HepG2 (cell line): ENCODE results near the gene ADAMTS2. TPM values are rescaled to one million over a fixed set of nuclear protein-coding genes. Genes with fewer than 3 reads are reported as not detected.

Experiments
- FOXK2 ChIP-seq: fragments of 450-650 bp; IDR thresholded peaks from 2 replicates; pipeline ENCODE4 v1.6.1; 2016
- MLX ChIP-seq: IDR thresholded peaks from 2 replicates; pipeline ENCODE4 v1.6.1; 2016
- PBX2 ChIP-seq: IDR thresholded peaks from 2 replicates; pipeline ENCODE4 v1.6.1; 2016; ENCODE audit warnings: control low read depth
- RFXANK ChIP-seq: IDR thresholded peaks from 2 replicates; pipeline ENCODE4 v1.6.1; 2016
- TFDP2 ChIP-seq: sonication (generic); formaldehyde crosslinking; IDR thresholded peaks from 2 replicates; pipeline ENCODE4 v1.4.0; 2020; ENCODE audit warnings: missing genetic modification reagents
- ZBTB43 ChIP-seq: sonication (generic); formaldehyde crosslinking; conservative IDR thresholded peaks from 2 replicates; pipeline ENCODE4 v1.4.0; 2020; ENCODE audit warnings: missing genetic modification reagents
- ZNF747 ChIP-seq: sonication (generic); formaldehyde crosslinking; IDR thresholded peaks from 2 replicates; pipeline ENCODE4 v1.8.1; 2023; ENCODE audit warnings: missing genetic modification reagents, mild to moderate bottlenecking, borderline replicate concordance
- ZNF749 ChIP-seq: sonication (generic); formaldehyde crosslinking; IDR thresholded peaks from 2 replicates; pipeline ENCODE4 v1.8.0; 2022; ENCODE audit warnings: mild to moderate bottlenecking, missing genetic modification reagents, moderate library complexity, borderline replicate concordance
- polyA plus RNA-seq, 8 experiments: library from polyadenylated mRNA; depleted of rRNA in 3 of 8; stranded (reverse) in 7 of 8; unstranded in 1 of 8; fragments of >200 nt; fragmentation: Illumina TruSeq in 4 of 8; extraction: Trizol in 4 of 8; gene quantifications; 2 replicates each; pipeline versions ENCODE4 v1.2.1 to v1.2.3, GENCODE V29; 2011 to 2016; ENCODE audit warnings: low read depth in 4 of 8, missing spikeins in 1 of 8, mixed read lengths in 1 of 8; ENCODE audit not compliant: insufficient read depth in 1 of 8
- total RNA-seq, 5 experiments: library from RNA; depleted of rRNA; stranded (reverse); fragments of >200 nt; fragmentation: Illumina TruSeq; extraction: Trizol; gene quantifications; 2 replicates each; pipeline ENCODE4 v1.2.3, GENCODE V29; 2016; ENCODE audit warnings: low read depth in 1 of 5
- TF ChIP-seq, protein P1 (sequence below): sonication (generic); formaldehyde crosslinking; IDR thresholded peaks from 2 replicates; pipeline ENCODE4 v1.5.0; 2020; ENCODE audit warnings: mild to moderate bottlenecking, missing genetic modification reagents, borderline replicate concordance
- TF ChIP-seq, protein P2 (sequence below): sonication (generic); formaldehyde crosslinking; IDR thresholded peaks from 2 replicates; pipeline ENCODE4 v1.4.0; 2020; ENCODE audit warnings: missing genetic modification reagents

ADAMTS2 gene
- total and polyA plus RNA-seq, 2 of the 13 experiments (the other 11 are each of a cell fraction or from before 2014, with no cell fraction given): 0.24 to 3.5 TPM

DNA sequence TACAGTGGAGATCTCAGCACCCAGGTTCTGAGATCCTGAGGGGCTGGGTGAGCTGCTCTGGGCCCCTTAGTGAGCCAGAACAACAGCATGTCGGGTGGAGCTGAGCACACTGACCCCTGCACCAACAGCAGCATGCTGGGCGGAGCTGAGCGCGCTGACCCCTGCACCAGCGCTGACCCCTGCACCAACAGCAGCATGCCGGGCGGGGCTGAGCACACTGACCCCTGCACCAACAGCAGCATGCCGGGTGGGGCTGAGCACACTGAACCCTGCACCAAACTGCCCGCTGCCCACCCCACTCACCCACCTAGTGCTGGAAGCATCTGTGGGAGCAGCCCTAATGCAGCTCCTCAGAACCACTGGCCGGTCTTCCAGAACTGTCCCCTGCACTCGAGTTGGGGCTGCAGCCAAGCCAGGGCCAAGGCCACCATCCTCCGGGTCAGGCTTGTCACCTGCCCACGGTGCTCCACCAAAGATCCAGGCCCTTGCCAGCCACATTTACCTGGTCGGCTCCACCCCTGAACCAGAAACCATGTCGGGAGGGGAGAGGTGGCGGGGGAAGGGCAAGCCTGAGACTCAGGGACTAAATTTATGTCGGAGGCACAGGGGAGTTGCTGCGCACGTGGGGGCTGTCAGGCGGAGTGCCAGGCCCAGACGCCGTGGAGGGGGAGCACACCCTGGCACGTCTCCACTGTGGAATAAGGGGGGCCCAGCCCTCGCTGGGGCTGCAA lies 80.3 kb downstream of the ADAMTS2 start (continued):
- TF ChIP-seq RFXANK (CRISPR knock-in tag): no peak
- no peak for TF ChIP-seq FOXK2
- TF ChIP-seq TFDP2 (CRISPR knock-in tag): 0 out of 2 replicates have a peak, but pooled peaks have one; percentile 32
- no peak for TF ChIP-seq ZNF749 (CRISPR knock-in tag)
- TF ChIP-seq PBX2: no peak
- peak; percentile 94 for TF ChIP-seq ZBTB43 (CRISPR knock-in tag)
- no peak for TF ChIP-seq ZNF747 (CRISPR knock-in tag)
- TF ChIP-seq, protein P1, sequence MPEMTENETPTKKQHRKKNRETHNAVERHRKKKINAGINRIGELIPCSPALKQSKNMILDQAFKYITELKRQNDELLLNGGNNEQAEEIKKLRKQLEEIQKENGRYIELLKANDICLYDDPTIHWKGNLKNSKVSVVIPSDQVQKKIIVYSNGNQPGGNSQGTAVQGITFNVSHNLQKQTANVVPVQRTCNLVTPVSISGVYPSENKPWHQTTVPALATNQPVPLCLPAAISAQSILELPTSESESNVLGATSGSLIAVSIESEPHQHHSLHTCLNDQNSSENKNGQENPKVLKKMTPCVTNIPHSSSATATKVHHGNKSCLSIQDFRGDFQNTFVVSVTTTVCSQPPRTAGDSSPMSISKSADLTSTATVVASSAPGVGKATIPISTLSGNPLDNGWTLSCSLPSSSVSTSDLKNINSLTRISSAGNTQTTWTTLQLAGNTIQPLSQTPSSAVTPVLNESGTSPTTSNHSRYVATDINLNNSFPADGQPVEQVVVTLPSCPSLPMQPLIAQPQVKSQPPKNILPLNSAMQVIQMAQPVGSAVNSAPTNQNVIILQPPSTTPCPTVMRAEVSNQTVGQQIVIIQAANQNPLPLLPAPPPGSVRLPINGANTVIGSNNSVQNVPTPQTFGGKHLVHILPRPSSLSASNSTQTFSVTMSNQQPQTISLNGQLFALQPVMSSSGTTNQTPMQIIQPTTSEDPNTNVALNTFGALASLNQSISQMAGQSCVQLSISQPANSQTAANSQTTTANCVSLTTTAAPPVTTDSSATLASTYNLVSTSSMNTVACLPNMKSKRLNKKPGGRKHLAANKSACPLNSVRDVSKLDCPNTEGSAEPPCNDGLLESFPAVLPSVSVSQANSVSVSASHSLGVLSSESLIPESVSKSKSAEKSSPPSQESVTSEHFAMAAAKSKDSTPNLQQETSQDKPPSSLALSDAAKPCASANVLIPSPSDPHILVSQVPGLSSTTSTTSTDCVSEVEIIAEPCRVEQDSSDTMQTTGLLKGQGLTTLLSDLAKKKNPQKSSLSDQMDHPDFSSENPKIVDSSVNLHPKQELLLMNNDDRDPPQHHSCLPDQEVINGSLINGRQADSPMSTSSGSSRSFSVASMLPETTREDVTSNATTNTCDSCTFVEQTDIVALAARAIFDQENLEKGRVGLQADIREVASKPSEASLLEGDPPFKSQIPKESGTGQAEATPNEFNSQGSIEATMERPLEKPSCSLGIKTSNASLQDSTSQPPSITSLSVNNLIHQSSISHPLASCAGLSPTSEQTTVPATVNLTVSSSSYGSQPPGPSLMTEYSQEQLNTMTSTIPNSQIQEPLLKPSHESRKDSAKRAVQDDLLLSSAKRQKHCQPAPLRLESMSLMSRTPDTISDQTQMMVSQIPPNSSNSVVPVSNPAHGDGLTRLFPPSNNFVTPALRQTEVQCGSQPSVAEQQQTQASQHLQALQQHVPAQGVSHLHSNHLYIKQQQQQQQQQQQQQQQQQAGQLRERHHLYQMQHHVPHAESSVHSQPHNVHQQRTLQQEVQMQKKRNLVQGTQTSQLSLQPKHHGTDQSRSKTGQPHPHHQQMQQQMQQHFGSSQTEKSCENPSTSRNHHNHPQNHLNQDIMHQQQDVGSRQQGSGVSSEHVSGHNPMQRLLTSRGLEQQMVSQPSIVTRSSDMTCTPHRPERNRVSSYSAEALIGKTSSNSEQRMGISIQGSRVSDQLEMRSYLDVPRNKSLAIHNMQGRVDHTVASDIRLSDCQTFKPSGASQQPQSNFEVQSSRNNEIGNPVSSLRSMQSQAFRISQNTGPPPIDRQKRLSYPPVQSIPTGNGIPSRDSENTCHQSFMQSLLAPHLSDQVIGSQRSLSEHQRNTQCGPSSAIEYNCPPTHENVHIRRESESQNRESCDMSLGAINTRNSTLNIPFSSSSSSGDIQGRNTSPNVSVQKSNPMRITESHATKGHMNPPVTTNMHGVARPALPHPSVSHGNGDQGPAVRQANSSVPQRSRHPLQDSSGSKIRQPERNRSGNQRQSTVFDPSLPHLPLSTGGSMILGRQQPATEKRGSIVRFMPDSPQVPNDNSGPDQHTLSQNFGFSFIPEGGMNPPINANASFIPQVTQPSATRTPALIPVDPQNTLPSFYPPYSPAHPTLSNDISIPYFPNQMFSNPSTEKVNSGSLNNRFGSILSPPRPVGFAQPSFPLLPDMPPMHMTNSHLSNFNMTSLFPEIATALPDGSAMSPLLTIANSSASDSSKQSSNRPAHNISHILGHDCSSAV: no peak
- TF ChIP-seq, protein P2, sequence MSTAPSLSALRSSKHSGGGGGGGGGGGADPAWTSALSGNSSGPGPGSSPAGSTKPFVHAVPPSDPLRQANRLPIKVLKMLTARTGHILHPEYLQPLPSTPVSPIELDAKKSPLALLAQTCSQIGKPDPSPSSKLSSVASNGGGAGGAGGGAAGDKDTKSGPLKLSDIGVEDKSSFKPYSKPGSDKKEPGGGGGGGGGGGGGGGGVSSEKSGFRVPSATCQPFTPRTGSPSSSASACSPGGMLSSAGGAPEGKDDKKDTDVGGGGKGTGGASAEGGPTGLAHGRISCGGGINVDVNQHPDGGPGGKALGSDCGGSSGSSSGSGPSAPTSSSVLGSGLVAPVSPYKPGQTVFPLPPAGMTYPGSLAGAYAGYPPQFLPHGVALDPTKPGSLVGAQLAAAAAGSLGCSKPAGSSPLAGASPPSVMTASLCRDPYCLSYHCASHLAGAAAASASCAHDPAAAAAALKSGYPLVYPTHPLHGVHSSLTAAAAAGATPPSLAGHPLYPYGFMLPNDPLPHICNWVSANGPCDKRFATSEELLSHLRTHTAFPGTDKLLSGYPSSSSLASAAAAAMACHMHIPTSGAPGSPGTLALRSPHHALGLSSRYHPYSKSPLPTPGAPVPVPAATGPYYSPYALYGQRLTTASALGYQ (CRISPR knock-in tag): no peak
- peak; percentile 91 for TF ChIP-seq MLX (CRISPR knock-in tag)
